NCI-H748 (cell line): ENCODE data around the gene CCDC134.
"Not testable (repeated sequence)": the region's sequence is repeated elsewhere in the genome, so short reads cannot be mapped to it uniquely, and the experiment has no call there.

Source experiments
- DNase-seq: peaks from one replicate; lab custom pipeline; 2025; ENCODE audit not compliant: unreplicated experiment; lab: John Stamatoyannopoulos, UW

The CCDC134 gene

DNA sequence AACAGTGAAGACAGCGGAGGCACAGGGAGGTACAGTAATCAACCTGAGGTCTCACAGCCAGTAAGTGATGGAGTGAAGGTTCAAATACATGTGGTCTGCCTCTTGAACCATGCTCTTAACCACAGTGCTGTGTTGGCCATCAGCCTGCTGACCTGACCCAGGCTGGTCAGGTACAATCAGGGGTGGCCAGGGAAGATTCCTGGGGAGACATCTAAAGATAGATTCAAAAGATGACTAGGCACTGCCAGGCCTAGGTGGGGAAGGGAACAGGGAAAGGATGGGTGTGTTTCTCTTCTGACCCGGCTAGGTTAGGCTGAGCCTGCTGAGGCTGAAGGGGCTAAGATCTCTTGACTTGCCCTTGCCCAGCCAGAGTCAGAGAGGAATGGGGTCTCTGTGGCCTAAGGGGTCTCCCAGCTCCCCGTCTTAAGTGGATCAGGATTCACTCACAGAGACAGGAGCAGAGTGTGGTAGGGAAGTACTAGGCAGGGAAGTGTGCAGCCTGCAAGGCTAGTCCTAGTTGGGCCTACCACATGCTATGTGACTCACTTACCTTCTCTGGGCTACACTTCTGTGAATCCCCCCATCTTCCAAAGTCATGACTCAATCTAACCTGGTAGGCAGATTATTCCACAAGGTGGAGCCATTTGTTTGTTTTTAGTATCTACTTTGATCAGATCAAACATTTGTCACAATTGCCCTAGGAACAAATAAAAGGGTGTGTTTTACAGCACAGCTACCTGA is 22.0 kb downstream of the CCDC134 start:
- peak; percentile 85 for DNase-seq

- no peak for DNase-seq
Measured at GRCh38 chr22:41823797-41824196, 23.3 kb downstream of the CCDC134 start.

- DNase-seq = no peak
Measured at GRCh38 chr22:41825376-41825775, 24.9 kb downstream of the CCDC134 start.

DNA sequence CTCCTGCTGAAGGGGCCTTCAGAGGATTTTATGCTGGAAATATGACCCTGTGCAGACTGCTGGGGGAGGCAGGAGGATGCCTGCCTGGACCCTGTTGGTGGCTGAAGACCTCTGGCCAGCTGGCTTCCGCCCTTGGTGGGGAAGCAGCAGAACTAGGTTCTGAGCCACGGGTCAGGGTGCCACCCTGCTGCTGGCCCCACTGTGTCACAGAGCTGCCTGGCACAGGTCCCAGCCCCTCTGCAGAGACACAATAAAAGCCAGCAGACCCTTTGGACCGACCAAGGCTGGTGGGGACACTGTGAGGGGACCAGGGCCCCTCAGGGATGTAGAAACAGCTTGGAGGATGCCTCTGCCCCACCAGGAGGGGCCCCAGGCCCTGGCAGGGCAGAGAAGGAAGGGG is 25.5 kb downstream of the CCDC134 start:
- no peak for DNase-seq

DNA sequence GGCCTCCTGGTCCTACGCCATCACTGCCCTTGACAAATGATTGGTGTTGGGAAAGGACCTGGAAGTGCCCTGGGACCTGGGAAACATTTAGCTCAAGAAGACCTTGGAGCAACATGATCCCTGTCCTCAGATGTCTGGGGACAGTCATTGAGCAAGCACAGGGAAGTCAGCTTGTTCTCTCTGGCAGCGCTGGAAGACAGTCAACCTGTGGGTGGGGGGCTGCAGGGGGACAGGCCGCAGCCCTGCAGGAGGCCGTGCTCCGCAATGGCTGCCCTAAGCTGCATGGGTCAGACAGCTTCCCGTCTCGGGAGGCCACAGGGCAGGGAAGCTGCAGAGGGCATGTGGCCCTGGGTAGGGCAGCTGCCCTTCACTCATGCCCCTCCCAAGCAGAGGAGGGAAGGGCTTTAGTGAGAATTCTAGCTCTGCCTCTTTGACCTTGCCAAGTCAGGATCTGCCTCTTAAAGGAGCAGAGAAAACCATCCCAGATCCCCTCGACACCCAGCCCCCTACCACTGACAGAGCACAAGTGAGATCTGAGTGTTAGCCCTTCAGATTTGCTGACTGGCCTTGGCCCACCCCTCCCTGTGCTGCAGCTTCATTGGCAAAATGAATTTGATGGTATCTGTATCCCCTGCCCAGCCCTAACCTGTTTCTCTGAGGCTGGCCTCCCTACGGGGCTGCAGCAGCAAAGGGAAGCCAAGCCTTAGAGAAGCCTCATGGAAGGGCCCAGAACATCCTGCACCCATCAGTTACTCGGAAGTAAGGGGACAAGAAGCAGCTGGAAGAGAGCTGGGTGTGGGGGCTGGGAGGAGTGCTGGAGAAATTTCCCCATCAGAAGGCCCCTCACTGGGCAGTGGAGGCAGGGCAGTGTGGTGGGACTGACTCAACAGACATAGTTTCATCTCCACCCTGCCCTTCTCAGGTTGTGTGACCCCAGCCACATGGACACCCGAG is 26.2 kb downstream of the CCDC134 start:
- no peak for DNase-seq

DNA sequence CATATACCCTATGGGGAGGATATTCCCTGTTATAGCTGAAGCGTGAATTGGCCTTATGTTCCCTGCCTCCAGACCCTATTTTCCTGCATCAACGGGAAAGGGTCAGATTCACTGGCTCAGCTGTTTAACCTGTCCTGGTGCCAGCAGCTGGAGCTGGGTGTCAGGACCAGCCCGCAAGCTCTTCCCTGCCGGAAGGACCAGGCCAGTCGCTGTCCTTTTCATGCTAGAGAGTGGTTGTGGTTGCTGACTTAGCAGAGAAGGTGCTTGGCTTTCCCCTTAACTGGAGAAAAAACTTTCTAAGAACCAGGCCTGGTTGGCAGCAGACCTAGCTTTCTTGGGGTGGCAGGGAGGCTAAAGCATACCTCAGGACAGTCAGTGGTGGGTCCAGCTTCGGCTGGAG is 27.2 kb downstream of the CCDC134 start:
- DNase-seq = no peak

DNA sequence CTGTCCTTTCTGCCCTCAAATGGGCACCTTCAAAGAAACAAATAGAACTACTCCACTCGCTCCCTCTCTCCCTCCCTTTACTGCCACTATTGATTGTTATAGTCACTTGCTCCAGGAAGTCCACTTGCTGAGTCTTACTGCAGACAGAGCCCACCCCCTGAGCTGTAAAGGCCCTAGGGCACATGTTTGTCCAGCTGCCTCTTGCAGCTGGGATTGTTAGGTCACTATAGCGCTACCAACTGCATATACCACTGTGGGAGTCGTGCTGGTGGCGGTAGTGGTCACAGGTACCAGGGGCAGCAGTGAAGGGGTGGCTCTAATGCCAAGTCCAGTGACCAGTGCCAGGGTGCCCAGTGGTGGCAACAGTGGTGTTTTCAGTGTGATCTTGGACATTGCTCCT is 28.0 kb downstream of the CCDC134 start:
- peak; percentile 93 for DNase-seq

DNA sequence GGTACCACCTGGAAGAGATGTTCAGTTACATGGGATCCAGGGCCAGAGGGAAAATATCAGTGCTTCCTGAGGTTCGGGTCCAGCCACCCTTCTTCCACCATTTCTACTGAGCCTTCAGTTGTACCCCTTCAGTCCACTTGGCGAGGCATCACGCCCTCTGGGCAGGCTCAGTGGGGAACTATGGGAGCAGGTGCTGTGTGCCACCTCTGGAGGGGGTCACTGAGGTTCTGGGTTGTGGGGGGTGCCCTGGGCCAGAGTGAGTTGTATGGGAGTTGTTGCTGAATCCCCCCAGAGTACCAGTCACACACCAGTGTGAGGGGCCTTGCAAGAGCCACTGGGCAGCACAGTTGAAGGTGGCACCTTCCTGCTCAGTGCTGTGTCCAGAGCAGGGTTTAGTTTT is 29.7 kb downstream of the CCDC134 start:
- peak; percentile 28 for DNase-seq

GRCh38 chr22:41831383-41831782 is 30.9 kb downstream of the CCDC134 start:
- no peak for DNase-seq

- peak; percentile 40 for DNase-seq
Measured at GRCh38 chr22:41831828-41832552, 31.5 kb downstream of the CCDC134 start.

DNA sequence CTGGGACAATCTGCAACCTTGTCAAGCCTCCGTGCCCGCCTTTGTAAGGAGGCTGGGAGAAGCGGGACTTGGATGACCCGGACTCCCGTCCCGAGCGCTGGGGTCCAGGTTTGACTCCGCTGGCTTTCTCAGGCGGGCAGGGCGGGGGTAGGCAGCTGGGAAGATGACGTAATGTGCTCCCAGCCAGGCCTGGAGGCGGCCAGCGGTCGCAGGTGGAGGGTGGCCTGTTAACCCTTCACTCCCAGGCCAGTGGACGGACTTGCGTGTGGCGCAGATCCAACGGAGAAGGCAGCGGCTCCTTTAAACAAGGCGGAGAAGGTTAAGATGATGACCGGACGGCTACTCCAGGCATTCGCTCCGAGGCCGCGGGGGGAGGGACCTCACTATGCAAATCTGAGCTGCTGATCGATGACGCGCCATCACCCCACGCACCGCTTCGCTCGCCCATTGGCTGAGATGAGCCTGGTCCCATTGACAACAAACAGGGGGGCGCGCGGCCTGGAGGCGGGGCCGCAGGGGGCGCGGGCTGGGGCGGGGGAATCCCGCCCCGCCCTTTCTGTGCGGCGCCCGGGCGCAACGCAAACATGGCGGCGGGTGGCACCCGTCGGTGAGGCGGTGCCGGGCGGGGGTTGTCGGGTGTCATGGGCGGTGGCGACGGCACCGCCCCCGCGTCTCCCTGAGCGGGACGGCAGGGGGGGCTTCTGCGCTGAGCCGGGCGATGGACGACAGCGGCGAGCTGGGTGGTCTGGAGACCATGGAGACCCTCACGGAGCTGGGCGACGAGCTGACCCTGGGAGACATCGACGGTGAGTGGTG is 32.3 kb downstream of the CCDC134 start, which contains the start of gene SREBF2:
Gene SREBF2 (plus strand): TSS at position 553 of the 816 bp plus-strand sequence. CDS start 166 bp downstream, at position 719.
- DNase-seq = peak; percentile 100

DNA sequence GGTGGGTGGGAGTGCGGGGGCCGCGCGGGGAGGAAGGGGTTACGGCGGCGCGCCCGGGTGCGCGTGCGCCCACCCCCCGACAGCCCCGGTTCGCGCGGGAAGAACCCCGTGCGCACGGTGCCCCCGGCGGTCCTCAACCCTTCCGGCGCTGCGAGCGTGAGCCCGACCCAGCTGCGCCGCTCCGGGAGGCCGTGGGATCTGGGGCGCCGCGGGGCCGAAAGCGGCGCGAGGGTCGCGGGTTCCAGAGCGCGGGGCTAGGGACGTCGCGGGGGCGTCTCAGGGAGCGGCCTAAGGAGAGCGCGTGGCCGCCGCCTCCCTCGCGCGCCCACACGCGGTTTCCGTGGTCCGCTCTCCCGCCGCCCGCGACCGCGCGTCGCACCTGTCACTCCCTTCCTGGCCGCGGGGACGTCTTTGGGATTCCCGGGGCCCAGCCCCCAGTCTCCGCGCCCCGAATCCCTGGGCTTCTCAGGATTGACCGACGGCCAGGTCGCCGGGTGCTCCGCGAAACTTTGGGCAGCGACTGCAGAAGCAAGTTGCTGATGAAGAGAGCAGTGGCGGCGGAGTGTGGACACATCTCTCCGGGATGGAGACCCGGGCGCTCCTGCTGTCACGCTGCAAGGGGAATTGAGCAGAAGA is 33.0 kb downstream of the CCDC134 start:
- peak; percentile 68 for DNase-seq

DNA sequence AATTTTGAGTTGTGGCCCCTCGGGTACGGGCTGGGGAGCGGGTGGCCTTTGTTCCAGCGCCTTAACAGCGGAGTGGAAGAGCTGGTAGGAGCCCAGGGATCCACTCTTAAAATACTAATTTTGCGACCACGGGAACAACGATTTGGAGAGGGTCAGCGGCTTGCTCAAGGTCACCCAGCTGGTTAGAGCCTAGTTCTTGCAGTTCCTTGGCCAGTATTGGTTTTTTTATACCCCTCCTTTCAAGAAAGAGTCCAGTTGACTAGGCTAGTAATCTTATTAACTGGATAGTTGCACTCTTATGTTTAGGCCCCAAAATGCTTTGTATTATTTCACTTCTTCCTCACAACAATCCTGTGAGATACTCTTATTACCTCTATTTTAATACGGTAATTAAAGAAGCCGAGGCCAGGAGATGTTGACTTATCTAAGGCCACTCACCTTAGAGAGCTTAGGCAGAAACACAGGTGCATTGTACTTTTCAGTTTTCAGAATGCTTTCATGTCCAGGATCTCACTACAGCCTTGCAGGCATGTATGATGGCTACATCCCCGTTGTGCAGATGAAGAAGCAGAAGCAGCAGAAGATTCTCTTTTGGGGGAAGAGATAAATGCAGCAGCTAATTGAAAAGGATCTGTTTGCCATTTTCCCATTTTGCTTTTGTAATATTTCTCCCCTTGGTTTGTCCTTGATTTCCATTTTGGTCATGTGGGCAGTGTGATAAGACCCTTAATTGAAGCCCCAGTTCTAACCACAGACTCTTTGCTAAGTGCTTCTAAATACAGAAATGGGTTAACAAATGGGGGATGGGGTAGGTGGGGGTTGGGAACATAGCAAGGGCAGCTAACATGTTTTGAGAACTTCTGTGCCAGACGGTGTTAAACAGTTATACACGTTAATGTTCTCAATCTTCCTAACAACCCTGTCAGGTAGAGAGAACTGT is 33.8 kb downstream of the CCDC134 start:
- DNase-seq = peak; percentile 37

DNA sequence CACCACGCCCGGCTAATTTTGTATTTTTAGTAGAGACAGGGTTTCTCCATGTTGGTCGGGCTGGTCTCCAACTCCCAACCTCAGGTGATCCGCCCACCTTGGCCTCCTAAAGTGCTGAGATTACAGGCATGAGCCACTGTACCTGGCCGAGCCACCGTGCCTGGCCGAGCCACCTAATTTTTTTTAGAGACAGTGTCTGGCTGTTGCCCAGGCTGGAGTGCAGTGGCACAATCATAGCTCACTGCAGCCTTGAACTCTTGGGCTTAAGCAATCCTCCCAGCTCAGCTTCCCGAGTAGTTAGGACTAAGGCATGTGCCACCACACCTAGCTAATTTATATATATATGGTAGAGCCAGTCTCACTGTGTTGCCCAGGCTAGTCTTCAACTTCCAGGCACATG is 35.0 kb downstream of the CCDC134 start:
- DNase-seq = not testable (repeated sequence)

DNA sequence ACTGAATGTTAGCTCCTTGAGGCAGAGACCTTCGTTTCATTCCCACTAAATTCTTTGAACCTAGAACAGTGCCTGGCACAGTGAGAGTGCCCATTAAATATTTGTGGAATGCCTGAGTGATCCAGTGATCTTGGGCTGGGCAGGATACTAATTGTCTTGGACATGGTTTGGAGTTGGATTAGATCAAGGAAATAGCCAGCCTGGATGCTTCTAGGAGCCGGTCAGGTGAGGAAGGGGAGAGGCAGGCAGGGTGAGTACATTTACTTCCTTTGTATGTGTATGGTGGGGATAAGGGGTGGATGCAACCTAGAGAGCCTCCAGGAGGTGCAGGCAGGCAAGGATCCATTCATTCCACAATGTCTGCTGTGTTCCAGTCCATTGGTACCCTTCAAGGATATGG is 36.1 kb downstream of the CCDC134 start:
- no peak for DNase-seq

DNA sequence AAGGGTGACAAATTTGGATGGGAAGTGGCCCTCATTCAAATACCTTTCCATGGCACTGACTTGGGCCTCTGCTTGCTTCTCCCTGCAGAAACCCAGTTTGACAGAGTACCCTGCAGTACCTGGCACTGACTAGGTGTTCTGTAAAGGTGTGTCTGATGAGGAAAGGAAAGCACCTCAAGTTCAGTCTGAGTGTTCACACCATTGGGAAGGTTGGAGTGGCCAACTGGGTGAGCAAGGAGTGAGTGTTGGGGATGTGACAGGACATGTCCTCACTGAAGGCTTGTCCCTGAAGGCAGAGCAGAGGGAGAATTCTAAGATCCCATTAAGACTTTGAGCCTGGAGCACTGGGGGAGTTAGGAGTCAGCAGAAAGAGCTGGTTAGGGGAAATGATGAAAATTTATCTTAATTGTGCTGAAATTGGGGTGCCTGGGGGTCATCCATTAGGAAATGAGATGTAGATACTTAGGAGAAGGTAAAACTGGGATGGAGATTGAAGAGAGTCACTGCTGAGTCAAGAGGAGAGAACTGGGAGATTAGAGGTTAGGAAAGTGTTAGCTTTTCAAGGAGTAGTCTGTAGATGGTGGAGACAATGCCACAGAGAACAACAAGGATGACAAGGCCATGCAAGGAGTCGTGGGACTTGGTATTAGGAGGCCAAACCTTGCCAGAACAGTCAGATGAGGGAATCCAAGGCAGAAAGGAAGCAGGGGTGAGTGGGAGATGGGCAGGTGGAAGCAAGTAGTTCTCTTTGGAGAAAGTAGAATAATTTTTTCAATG is 38.6 kb downstream of the CCDC134 start:
- DNase-seq = no peak

GRCh38 chr22:41840216-41840615 is 39.7 kb downstream of the CCDC134 start:
- DNase-seq = no peak

- peak; percentile 62 for DNase-seq
Measured at GRCh38 chr22:41841085-41841712, 40.7 kb downstream of the CCDC134 start.
